ENCODE measurements around the gene SRXN1.

GRCh38 chr20:597560-597959, 55.4 kb downstream of the SRXN1 start:
- no peak for TF ChIP-seq CTCF (IDR thresholded peaks at IDR 0.05)
- no peak for TF ChIP-seq POLR2A (IDR thresholded peaks at IDR 0.05)
